Measurements from ENCODE around the gene TCF12.

TCF12 gene

DNA sequence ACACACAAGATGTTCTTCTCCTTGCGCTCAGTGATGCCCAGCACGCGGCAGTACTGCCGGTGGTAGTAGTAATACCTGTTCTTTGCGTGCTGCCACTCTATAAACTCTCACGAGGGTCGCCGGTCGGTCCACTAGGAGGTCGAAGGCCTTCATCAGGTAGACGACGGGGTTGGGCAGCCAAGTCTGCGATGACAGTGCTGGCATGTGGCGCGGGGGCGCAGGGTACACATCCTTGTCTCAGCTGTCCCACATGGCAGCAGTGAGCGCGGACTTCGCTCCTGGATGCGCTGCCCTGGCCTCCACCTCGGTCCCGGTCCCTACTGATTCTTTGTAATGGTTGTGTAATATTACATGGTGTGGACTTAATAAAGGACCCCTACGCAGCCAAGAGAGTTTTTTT lies 407.8 kb downstream of the TCF12 start:
- no peak for DNase-seq

DNA sequence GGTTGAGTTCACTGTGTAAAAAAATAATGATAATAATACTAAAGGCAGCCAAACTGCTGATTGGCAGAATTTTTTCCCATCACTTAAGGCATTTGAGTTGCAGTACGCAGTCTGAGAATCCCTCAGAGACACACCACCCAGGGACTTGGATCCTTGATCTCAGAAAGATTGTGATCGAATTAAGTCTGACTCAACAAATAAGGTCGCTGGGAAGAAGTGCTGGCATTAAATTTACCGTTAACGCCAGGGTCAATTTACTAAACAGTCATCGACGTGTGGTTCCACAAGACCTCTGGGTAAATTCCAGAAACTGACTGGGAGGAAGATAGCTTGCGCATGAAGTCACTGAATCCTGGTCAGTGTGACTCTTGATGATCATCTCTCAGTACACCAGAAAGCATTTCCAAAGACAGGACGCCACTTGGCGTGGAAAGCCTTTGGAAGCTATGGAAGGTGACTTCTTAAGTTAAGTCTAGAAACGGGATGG lies 409.6 kb downstream of the TCF12 start:
- no peak for DNase-seq

DNA sequence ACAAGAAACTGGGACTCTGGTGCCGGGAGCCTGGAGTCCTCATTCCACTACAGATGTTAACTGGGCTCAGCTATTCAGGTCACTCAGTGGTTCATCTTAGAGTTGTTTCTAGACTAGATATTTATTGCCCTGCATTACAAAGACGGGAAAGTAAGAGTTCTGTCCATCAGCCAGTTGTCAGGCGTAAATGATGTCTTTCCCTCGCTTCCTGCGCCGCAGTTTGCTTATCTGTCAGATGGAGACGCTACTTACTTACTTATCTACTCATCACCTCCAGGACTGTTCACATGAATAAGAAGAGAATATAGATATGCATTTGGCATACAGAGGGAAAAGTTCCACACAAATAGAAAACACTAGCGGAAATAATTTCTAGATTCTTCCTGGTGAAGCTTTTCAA lies 410.0 kb downstream of the TCF12 start:
- no peak for DNase-seq

DNA sequence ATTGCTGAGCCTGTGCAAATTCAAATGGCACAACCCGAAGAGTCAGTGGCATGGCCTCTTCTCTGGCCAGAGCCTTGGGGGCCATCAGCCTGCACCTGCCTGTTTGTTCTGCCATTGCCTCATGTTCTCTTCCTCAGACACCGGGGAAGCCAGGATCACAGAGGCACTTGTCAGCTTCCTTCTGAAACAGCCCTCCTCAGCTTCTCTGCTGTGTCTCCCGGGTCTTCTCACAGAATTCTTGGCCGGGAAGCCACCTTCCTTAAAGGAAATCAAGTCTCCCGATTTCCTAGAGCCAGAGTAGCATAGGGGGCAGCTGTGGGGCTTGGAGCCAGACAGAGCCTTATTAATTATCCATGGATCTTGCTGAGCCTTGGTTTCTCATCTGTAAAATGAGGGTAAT lies 410.5 kb downstream of the TCF12 start:
- DNase-seq = no peak

DNA sequence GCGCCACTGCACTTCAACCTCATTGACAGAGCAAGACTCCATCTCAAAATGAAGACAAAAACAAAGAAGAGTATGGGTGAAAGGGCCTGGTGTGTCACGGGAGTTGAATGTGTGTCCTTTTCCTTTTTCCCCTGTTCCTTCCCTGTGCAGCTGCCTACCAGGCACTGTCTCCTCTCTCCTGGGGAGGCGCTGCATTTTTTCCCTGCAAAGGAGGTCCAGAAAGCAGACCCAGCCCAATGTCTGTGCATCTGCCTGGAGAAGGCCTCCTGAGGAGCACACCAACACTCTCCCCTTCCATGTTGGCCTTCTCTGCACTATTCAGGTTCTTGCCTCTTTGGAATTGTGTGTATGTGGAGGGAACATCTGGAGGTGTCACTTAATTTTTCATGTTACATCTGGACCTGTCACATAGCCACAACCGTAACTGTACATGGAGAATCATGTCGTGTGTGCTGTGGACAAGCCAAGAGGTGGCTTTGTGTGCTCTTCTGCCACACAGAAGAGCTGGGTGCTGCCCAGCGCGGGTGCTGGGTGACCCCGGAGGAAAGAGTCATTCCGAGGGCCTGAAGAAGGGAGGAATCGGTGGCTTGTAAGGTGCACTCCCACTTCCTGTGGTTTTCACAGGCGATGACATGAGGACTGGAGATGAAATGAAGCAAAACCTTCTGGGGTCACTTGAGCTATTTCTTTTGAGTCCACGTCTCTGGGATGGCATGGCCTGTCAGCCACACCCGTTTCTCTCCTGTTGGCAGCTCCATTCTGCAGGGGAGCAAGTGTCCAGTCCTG lies 411.3 kb downstream of the TCF12 start:
- no peak for DNase-seq

DNA sequence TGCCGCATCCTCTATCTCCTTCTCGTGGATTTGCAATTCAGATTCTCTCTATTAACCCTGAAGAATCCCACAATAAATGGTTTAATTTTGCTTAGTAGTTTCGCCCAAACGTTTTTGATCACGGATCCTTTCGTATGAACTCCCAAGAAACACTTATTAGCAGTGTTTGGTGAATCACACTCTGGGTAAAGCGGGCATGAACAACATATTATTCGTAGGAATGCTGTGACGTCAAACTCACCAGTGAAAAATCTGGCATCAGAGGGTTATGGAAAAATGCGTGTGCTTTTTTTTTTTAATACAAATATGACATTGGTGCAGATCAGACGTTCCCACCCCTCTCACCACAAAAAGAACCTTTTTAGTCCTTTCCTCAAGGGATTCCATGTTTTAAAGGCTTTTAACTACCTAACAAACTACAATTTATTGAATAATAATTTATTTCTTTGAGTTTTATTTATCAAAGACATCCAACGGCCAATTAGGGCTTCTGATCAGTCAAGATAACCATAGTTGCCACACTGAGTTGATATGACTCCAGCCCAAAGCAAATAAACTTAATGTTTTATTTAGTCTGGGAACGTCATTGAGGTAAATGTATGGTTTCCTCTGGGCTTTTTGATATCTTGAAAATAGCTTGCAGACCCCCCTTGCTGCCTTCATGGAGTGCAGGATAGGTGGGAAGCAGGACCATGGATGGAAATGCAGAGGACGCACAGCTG lies 412.3 kb downstream of the TCF12 start:
- DNase-seq = no peak

DNA sequence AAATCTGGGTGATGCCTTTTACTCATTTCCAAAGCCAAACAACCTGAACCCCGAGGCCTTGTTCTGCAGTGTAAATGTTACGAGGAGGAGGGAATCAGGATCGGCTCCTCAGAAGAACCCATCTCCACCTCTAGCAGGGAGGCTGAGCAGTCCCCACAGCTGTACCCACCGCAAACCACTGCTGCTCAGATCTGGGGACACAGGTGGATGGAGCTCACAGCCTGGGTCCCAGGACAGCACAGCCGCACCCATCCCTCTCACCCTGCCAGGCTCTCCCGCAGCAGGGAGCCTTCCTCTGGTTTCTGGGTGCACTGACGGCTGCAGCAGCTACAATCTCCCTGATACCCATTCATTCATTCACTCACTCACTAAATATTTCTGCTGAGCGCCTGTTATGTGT lies 413.9 kb downstream of the TCF12 start:
- DNase-seq = no peak

DNA sequence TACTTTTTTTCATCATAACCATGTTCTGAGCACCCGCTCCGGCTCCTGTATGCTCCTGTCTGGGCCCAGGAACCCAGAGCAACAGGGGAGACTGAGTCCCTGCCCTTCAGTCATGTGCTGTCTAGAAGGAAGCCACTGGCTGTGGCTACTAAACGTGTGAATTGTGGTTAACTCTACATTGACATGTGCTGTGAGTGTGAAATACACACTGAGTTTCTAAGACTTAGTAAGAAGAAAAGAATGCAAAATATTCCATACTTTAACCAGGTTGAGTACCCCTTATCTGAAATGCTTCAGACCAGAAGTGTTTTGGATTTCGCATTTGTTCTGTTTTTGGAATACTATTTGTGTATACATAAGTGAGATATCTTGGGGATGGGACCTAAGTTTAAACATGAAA lies 415.0 kb downstream of the TCF12 start:
- no peak for DNase-seq

DNA sequence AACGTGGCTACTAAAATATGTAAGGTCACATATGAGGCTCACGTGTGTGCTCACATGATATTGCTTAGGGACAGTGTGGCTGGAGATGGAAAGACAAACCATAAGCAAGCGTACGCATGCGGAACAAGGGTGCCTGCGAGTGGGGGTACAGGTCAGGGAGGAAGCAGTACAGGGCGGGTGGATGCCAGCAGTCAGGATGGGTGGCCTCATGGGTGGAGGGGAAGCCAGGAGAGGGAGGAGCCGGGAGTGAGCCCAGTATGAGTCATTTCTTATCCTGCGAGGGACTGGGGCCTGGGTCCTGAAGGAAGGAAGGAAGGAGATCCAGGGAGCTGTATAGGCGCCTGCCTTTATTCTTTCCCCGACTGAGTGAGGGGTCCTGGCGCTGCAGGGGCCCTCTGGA lies 415.8 kb downstream of the TCF12 start:
- no peak for DNase-seq

DNA sequence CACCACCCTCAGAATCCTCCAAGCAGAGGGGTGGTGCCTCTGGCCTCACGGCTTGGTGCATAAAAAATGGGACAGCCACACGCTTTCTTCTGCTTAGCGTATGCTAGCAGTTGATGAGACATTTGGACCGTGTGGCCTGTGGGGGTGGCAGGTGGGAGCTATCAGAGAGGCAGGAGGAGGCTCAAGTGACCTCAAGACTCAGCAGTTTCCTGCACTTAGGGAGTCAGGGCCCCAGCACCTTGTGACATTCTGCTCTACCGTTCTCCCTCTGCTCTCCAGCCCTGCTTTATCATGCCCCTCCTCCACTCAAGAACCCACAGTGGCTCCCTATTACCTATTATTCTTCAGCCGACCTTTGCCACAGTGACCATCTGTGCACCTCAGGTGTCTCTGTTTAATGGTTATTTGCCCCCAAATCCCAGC lies 416.9 kb downstream of the TCF12 start:
- DNase-seq = no peak

DNA sequence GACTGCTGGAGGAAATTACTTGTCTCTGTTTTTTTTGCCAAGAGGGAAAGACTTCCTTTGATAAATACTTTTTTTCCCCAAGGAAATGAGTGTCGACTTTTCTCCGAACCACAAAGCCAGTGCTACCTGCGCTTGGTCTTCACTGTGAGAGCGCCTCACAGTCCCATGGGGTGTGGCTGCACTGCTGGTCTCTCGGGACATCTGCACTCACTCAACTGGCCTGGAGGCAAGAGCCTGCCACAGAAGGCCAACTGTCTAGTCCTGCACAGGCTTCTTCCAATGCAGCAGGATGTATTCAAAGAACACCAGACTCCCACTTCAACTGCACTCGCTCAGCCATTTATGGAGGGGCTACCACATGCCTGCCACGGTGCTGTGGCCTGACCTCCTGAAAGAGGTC lies 417.3 kb downstream of the TCF12 start:
- DNase-seq = no peak

DNA sequence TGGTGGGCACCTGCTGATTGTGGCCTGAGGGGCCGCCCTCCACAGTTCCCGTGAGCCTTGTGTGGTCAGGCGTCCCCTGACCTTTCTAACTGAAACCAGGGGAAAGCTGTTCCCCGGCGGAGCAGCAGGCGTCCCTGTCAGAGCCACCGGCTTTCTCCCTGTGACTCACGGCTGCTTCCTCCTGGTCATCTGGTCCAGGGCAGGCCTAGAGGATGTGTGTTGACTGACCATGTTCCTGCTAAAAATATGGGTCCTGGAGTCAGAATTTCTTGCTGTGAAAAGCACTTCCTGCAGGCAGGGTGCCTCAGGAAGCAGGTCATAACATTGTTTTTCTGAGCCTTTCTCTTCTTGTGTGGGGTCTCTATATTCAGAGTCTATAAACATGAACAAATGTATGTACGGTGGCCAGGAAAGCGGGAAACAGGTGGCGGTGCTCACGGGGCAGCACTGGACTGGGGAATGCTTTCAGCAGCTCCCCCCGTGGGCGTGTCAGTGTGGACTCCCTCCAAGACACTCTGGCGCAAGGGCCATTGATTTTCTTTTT lies 419.5 kb downstream of the TCF12 start:
- DNase-seq = no peak

DNA sequence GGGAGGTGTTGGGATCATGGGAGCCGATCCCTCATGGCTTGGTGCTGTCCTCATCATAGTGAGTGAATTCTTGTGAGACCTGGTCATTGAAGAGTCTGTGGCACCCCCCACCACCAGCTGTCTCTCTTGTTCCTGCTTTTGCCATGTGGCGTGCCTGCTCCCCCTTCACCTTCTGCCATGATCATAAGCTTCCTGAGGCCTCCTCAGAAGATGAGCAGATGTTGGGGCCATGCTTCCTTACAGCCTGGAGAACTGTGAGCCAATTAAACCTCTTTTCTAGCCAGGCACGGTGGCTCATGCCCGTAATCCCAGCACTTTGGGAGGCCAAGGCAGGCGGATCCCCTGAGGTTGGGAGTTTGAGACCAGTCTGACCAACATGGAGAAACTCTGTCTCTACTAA lies 420.9 kb downstream of the TCF12 start:
- DNase-seq = no peak

All from stimulated activated CD4-positive, alpha-beta T cell treated with anti-CD3 and anti-CD28 coated beads, Interleukin-4, amount 100 ng/mL, for 1 hour (primary cell).